SK-N-SH (cell line): ENCODE measurements around the gene IGSF1. TPM values are rescaled to one million over a fixed set of nuclear protein-coding genes. Genes with fewer than 3 reads are reported as not detected.

Experiments
- CTCF ChIA-PET: fragments of 300-600, 350-600 bp; formaldehyde crosslinking; extraction: SDS; loops from one replicate; lab custom pipeline; 2021; lab: Yijun Ruan, JAX
- POLR2A ChIA-PET: fragments of 350-600 bp; sonication (Branson Sonifier 250); formaldehyde crosslinking; extraction: SDS; loops from one replicate; lab custom pipeline; 2020; ENCODE audit warnings: antibody characterized with exemption, inconsistent platforms; lab: Yijun Ruan, JAX
- DNase-seq: peaks from one replicate; pipeline ENCODE4 v3.0.0; 2012
- H2AFZ ChIP-seq: fragments of 200-600 bp; sonication (generic); 2 replicates; pipeline ENCODE4 v1.8.1; 2016; ENCODE audit warnings: antibody characterized with exemption, mild to moderate bottlenecking, low read depth
- H3F3A ChIP-seq: fragments of 200-600 bp; sonication (generic); replicated peaks from 2 replicates; pipeline ENCODE3; 2016; ENCODE audit warnings: antibody characterized with exemption, mild to moderate bottlenecking; ENCODE audit not compliant: insufficient read depth
- H3K27ac ChIP-seq, 2 experiments: fragments of 200-500 bp in 1 of 2; fragments of 200-600 bp in 1 of 2; sonication (Bioruptor generic) in 1 of 2; sonication (generic), shearing (Covaris generic) in 1 of 2; 2 replicates each; pipeline versions ENCODE4 v1.5.1 to v1.6.1; 2014 to 2016; ENCODE audit warnings: low read depth in 2 of 2, inconsistent platforms in 1 of 2, low read length in 1 of 2, mild to moderate bottlenecking in 1 of 2, mixed read lengths in 1 of 2
- H3K27me3 ChIP-seq: fragments of 200-600 bp; sonication (generic), shearing (Covaris generic); 2 replicates; pipeline ENCODE4 v1.6.1; 2016; ENCODE audit warnings: mixed run types; ENCODE audit not compliant: insufficient read depth
- H3K36me3 ChIP-seq, 2 experiments: fragments of 200-500 bp in 1 of 2; fragments of 200-600 bp in 1 of 2; sonication (Bioruptor generic) in 1 of 2; sonication (generic) in 1 of 2; replicated peaks in 1 of 2; 2 replicates each; pipeline versions ENCODE3 to v1.5.1; 2014 to 2016; ENCODE audit warnings: low read length in 1 of 2, mild to moderate bottlenecking in 1 of 2; ENCODE audit not compliant: insufficient read depth in 2 of 2, control insufficient read depth in 1 of 2
- H3K4me1 ChIP-seq, 2 experiments: fragments of 200-500 bp in 1 of 2; fragments of 200-600 bp in 1 of 2; sonication (Bioruptor generic) in 1 of 2; sonication (generic), shearing (Covaris generic) in 1 of 2; 2 replicates each; pipeline versions ENCODE4 v1.5.1 to v1.6.1; 2014 to 2016; ENCODE audit warnings: low read depth in 1 of 2, low read length in 1 of 2, mixed run types in 1 of 2; ENCODE audit not compliant: insufficient read depth in 2 of 2, control insufficient read depth in 1 of 2
- H3K4me2 ChIP-seq: fragments of 200-600 bp; sonication (generic), shearing (Covaris generic); 2 replicates; pipeline ENCODE4 v1.6.1; 2017; ENCODE audit warnings: mixed run types
- H3K4me3 ChIP-seq, 2 experiments: fragments of 200-500 bp in 1 of 2; fragments of 200-600 bp in 1 of 2; sonication (Bioruptor generic) in 1 of 2; sonication (generic), shearing (Covaris generic) in 1 of 2; 2 replicates each; pipeline versions ENCODE4 v1.5.1 to v1.8.1; 2014 to 2016; ENCODE audit warnings: low read depth in 2 of 2, inconsistent platforms in 1 of 2, low read length in 1 of 2, mild to moderate bottlenecking in 1 of 2, mixed read lengths in 1 of 2, moderate library complexity in 1 of 2
- H3K79me2 ChIP-seq: fragments of 200-600 bp; sonication (generic); 2 replicates; pipeline ENCODE4 v1.8.1; 2017; ENCODE audit warnings: mild to moderate bottlenecking; ENCODE audit not compliant: insufficient read depth
- H3K9ac ChIP-seq: fragments of 200-600 bp; sonication (generic); 2 replicates; pipeline ENCODE4 v1.6.1; 2017; ENCODE audit warnings: mixed run types
- H3K9me2 ChIP-seq: fragments of 200-600 bp; sonication (generic); 2 replicates; pipeline ENCODE4 v1.6.1; 2017; ENCODE audit warnings: mixed run types
- H3K9me3 ChIP-seq: fragments of 200-600 bp; sonication (generic); 2 replicates; pipeline ENCODE4 v1.6.1; 2017; ENCODE audit warnings: mixed run types, mild to moderate bottlenecking, moderate library complexity
- H4K20me1 ChIP-seq: fragments of 200-600 bp; sonication (generic); 2 replicates; pipeline ENCODE4 v1.6.1; 2017; ENCODE audit warnings: mild to moderate bottlenecking, mixed run types; ENCODE audit not compliant: insufficient read depth
- FOSL2 ChIP-seq: IDR thresholded peaks from 2 replicates; pipeline ENCODE4 v1.4.0; 2012; ENCODE audit warnings: low read depth, mild to moderate bottlenecking, moderate library complexity, borderline replicate concordance
- FOXJ3 ChIP-seq: sonication (generic); formaldehyde crosslinking; IDR thresholded peaks from 2 replicates; pipeline ENCODE4 v1.5.1; 2020; ENCODE audit warnings: mild to moderate bottlenecking, missing genetic modification reagents
- FOXM1 ChIP-seq: IDR thresholded peaks from 2 replicates; pipeline ENCODE4 v1.4.0; 2012; ENCODE audit warnings: low read depth, mild to moderate bottlenecking
- RCOR1 ChIP-seq: fragments of 150-350 bp; IDR thresholded peaks from 2 replicates; pipeline ENCODE4 v1.6.1; 2017; ENCODE audit warnings: antibody characterized with exemption, low read length
- RFX5 ChIP-seq: IDR thresholded peaks from 2 replicates; pipeline ENCODE4 v1.6.1; 2012; ENCODE audit warnings: mild to moderate bottlenecking, improper control_type of control experiment, low read length
- RXRA ChIP-seq: IDR thresholded peaks from 2 replicates; pipeline ENCODE4 v1.4.0; 2012; ENCODE audit warnings: low read depth, mild to moderate bottlenecking, borderline replicate concordance
- TAF1 ChIP-seq: IDR thresholded peaks from 2 replicates; pipeline ENCODE4 v1.6.1; 2012; ENCODE audit warnings: low read depth, mild to moderate bottlenecking, low read length, moderate library complexity, borderline replicate concordance
- TCF12 ChIP-seq: IDR thresholded peaks from 2 replicates; pipeline ENCODE4 v1.4.0; 2012
- TEAD4 ChIP-seq: IDR thresholded peaks from 2 replicates; pipeline ENCODE4 v1.4.0; 2012; ENCODE audit warnings: mild to moderate bottlenecking, borderline replicate concordance; ENCODE audit not compliant: insufficient read depth
- YY1 ChIP-seq: IDR thresholded peaks from 2 replicates; pipeline ENCODE4 v1.4.0; 2012; ENCODE audit warnings: low read depth, mild to moderate bottlenecking
- WGBS: methylation state at CpG from one replicate; pipeline ENCODE4 v1.1.6; 2017; ENCODE audit warnings: low lambda C conversion rate; 5-methylcytosine and 5-hydroxymethylcytosine counted together
- polyA plus RNA-seq, 3 experiments: library from polyadenylated mRNA; depleted of rRNA; stranded (reverse); fragments of >200 nt; gene quantifications; 2 replicates each; pipeline ENCODE4 v1.2.3, GENCODE V29; 2012
- TF ChIP-seq, protein P1 (sequence below): IDR thresholded peaks from 2 replicates; pipeline ENCODE4 v1.4.0; 2012; ENCODE audit warnings: low read depth, borderline replicate concordance
- TF ChIP-seq, protein P2 (sequence below): fragments of 150-350 bp; IDR thresholded peaks from 2 replicates; pipeline ENCODE4 v1.6.1; 2017; ENCODE audit warnings: antibody characterized with exemption, low read length, low read depth, borderline replicate concordance
- TF ChIP-seq, protein P3 (sequence below): IDR thresholded peaks from 2 replicates; pipeline ENCODE4 v1.6.1; 2012; ENCODE audit warnings: mild to moderate bottlenecking, low read depth, low read length, moderate library complexity

Gene IGSF1
- polyA plus RNA-seq, 1 of the 3 experiments (the other 2 are of a cell fraction): 0.92 TPM

DNA sequence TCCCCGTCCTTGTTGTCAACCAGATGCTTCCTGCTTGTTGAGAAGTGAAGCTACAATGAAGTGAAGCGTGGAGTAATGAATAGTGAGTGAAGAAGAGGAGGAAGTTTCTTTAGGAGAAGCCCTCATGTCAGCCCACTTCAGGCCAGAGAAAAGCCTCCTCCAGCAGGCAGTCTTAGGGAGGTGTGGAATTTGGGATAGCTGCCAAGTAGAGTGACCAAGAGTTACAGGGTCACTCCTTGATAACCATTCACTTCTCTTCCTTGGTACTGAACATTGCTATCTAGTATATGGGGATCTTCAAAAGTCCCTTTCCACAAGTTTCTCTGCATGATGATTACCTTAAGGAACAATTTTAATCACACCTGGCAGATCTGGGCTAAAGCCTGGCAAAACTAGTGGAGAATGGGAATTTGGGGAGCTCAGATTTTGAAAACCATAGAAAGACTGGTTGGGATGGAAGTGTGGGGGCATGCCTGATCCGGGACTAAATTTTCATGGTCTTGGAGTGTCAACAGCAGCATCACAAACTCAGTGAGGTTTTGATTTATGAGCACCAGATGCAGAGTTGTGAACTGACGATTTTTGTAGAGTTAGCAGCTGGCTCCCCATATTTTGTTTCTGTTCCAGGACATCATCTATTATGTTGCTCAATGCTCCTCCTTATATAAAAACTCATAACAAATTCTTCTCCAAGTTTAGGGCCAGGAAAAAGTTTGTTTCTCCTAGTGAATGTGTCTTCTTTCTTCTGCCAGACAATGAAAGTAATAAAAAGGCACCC, 53.1 kb downstream of the IGSF1 start (continued):
- TF ChIP-seq, protein P1, sequence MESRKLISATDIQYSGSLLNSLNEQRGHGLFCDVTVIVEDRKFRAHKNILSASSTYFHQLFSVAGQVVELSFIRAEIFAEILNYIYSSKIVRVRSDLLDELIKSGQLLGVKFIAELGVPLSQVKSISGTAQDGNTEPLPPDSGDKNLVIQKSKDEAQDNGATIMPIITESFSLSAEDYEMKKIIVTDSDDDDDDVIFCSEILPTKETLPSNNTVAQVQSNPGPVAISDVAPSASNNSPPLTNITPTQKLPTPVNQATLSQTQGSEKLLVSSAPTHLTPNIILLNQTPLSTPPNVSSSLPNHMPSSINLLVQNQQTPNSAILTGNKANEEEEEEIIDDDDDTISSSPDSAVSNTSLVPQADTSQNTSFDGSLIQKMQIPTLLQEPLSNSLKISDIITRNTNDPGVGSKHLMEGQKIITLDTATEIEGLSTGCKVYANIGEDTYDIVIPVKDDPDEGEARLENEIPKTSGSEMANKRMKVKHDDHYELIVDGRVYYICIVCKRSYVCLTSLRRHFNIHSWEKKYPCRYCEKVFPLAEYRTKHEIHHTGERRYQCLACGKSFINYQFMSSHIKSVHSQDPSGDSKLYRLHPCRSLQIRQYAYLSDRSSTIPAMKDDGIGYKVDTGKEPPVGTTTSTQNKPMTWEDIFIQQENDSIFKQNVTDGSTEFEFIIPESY: no peak
- TF ChIP-seq FOSL2 (no peak), TEAD4 (no peak), RCOR1 (no peak), TCF12 (no peak), RXRA (no peak), TAF1 (no peak), FOXM1 (no peak)

DNA sequence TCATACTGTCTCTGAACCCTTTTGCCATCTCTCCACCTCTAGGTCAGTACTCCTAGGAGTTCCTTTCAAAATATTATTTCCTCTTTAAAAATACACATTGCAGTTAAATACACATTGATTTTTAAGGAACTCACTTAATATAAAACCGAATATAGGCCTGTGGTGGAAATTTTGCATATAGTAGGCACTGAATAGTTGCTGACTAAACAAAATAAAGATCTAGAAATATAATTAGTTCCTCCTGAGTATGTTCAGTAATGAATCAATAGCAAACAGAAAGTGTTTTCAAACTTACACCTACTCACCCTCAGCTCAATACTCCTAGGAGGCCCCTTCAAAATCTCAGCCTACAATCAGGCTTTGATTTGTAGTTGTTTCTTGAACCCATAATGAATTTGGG, 61.5 kb downstream of the IGSF1 start:
- Histone ChIP-seq H3K36me3 (no peaks in the 10 kb centered on the region), H3K27me3 (no peaks in the 10 kb centered on the region), H3K4me1 (no peaks in the 10 kb centered on the region), H4K20me1 (no peaks in the 10 kb centered on the region), H3K4me3 (no peak overlapping the region), H3K79me2 (no peaks in the 10 kb centered on the region), H2AFZ (no peak overlapping the region), H3K9ac (no peak overlapping the region), H3F3A (no peaks in the 10 kb centered on the region), H3K27ac (no peak overlapping the region), H3K9me3 (no peaks in the 10 kb centered on the region), H3K4me2 (no peak overlapping the region), H3K9me2 (no peaks in the 10 kb centered on the region)
- ChIA-PET CTCF (interaction anchor here (1.6 kb wide), 1 partner anchor 11 kb away, joined by 4 read pairs; no protein-coding TSS in a partner anchor), POLR2A (no interaction called here)
- no peak for DNase-seq
- TF ChIP-seq YY1: no peak
- 22% methylated on average over 1 of the region's 1 CpG for WGBS

DNA sequence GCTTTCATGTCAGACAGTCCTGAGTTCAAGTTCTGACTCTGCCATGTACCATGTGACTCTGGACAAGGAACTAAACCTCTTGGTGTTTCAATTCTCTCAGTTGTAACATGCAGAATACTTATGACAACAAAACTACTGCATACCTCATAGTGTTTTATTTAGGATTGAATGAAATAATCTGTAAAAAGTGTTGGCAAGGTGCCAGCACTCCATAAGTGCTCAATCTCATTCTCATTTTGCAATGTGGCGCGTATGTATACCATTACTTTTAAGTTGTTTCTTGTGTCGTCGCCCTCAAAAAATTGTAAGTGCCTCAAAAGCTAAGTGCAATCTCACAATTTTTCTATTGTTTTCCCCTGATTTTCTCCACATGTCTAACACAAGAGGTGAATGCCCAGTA, 62.5 kb downstream of the IGSF1 start:
- DNase-seq: no peak
- H3K9ac ChIP-seq: no peak overlapping the region
- POLR2A ChIA-PET: no interaction called here

More for the DNA sequence above, 62.5 kb downstream of the IGSF1 start:
- H3K36me3 ChIP-seq: no peaks in the 10 kb centered on the region
- H3K4me3 ChIP-seq: no peak overlapping the region
- TF ChIP-seq, protein P2, sequence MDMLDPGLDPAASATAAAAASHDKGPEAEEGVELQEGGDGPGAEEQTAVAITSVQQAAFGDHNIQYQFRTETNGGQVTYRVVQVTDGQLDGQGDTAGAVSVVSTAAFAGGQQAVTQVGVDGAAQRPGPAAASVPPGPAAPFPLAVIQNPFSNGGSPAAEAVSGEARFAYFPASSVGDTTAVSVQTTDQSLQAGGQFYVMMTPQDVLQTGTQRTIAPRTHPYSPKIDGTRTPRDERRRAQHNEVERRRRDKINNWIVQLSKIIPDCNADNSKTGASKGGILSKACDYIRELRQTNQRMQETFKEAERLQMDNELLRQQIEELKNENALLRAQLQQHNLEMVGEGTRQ: no peak
- TF ChIP-seq TEAD4 (no peak), FOXJ3 (no peak), FOXM1 (no peak), RFX5 (no peak)
- TF ChIP-seq, protein P3, sequence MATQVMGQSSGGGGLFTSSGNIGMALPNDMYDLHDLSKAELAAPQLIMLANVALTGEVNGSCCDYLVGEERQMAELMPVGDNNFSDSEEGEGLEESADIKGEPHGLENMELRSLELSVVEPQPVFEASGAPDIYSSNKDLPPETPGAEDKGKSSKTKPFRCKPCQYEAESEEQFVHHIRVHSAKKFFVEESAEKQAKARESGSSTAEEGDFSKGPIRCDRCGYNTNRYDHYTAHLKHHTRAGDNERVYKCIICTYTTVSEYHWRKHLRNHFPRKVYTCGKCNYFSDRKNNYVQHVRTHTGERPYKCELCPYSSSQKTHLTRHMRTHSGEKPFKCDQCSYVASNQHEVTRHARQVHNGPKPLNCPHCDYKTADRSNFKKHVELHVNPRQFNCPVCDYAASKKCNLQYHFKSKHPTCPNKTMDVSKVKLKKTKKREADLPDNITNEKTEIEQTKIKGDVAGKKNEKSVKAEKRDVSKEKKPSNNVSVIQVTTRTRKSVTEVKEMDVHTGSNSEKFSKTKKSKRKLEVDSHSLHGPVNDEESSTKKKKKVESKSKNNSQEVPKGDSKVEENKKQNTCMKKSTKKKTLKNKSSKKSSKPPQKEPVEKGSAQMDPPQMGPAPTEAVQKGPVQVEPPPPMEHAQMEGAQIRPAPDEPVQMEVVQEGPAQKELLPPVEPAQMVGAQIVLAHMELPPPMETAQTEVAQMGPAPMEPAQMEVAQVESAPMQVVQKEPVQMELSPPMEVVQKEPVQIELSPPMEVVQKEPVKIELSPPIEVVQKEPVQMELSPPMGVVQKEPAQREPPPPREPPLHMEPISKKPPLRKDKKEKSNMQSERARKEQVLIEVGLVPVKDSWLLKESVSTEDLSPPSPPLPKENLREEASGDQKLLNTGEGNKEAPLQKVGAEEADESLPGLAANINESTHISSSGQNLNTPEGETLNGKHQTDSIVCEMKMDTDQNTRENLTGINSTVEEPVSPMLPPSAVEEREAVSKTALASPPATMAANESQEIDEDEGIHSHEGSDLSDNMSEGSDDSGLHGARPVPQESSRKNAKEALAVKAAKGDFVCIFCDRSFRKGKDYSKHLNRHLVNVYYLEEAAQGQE: no peak
- no peak overlapping the region for H3K27ac ChIP-seq
- 67% methylated on average over 4 of the region's 4 CpGs for WGBS
- H3K4me2 ChIP-seq: no peak overlapping the region
- H3K27me3 ChIP-seq: no peaks in the 10 kb centered on the region
- H3F3A ChIP-seq: no peaks in the 10 kb centered on the region
- no peaks in the 10 kb centered on the region for H3K9me2 ChIP-seq
- H2AFZ ChIP-seq: no peak overlapping the region
- H3K9me3 ChIP-seq: no peaks in the 10 kb centered on the region
- no peaks in the 10 kb centered on the region for H3K4me1 ChIP-seq
- no peaks in the 10 kb centered on the region for H4K20me1 ChIP-seq
- CTCF ChIA-PET: interaction anchor here (1.0 kb wide), 1 partner anchor 9 kb away, joined by 3 read pairs; no protein-coding TSS in a partner anchor
- no peaks in the 10 kb centered on the region for H3K79me2 ChIP-seq
